ENCODE results near the gene FERMT2. TPM values are rescaled to one million over a fixed set of nuclear protein-coding genes. Genes with fewer than 3 reads are reported as not detected.
A peak's percentile ranks its signal among the peaks of the same experiment; 100 is the strongest.

The FERMT2 gene
- 0.24 and 0.51 TPM in 2 replicates for total RNA-seq

DNA sequence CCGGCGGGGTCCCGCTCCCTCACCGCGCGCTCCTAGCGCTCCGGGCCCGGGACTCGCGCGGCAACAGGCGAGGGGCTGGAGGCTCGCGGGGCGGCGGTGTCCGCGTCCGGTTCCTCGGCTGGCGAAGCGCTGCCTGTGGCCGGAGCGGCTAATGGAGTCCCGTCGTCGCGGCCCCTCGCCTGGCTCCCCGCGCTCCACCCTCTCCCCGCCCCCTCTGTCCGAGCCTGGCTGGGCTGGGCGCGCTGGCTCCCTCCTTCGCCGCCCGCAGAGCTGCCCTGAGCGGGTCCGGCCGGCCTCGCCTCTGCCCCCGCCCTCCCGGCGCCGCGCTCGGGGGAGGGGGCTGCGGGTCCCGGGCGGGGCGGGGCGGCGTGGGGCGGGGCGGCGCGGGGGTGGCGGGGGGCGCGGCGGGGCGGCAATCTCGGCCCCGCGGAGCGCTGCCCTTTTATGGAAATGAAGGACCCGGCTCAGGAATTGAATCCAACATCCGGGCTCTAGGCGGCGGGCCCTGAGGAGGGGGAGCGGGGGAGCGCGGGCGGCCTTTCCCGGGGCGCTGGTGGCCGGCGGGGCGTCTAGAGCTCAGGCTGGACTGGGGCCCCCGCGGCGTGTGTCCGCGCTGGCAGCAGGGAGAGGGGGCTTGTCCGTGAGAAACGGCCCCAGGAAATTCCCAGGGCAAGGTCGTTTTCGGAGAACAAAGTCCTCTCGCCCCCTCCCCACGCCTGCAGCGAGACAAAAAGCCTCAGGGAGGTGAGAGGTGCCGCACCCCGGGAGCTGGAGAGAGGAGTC is at the start of gene FERMT2:
FERMT2 (minus strand) TSS at position 153 of the 783 bp plus-strand sequence. CDS start 482 bp downstream, outside the sequence.
- ChIA-PET CTCF (interaction anchor here (2.3 kb wide), 1 partner anchor 10 kb away, joined by 9 read pairs; no protein-coding TSS in a partner anchor), POLR2A (no interaction called here)
- H3K27me3 Mint-ChIP-seq, result peaks cover 42% of the 10 kb centered on the region
- DNase-seq, result peak; percentile 24
- no peak for TF ChIP-seq CTCF (IDR thresholded peaks at IDR 0.05)
- ATAC-seq (ENCODE audit: low read depth), result peak; percentile 56
- H3K4me3 Mint-ChIP-seq, result peak within 1 kb of the TSS; percentile 84
- no peaks in the 10 kb centered on the region for H3K9me3 Mint-ChIP-seq
- H3K36me3 Mint-ChIP-seq (ENCODE audit: low read depth), result no peaks in the 10 kb centered on the region
- H3K4me1 Mint-ChIP-seq, result peaks cover 21% of the 10 kb centered on the region
- H3K27ac Mint-ChIP-seq, result no peak within 1 kb of the TSS
- intact Hi-C loops (cut with micrococcal nuclease), result loop anchor here (2.0 kb wide), 1 partner anchor 14 kb away; no protein-coding TSS in a partner anchor

GRCh38 chr14:52998376-52999015 is 47.6 kb upstream of the FERMT2 start:
- no peaks in the 10 kb centered on the region for H3K9me3 Mint-ChIP-seq
- no peaks in the 10 kb centered on the region for H3K36me3 Mint-ChIP-seq (ENCODE audit: low read depth)
- intact Hi-C loops (cut with micrococcal nuclease), result no loop called here
- ChIA-PET POLR2A (no interaction called here), CTCF (no interaction called here)
- H3K27ac Mint-ChIP-seq, result no peak overlapping the region
- TF ChIP-seq CTCF (IDR thresholded peaks at IDR 0.05), result no peak
- H3K27me3 Mint-ChIP-seq, result peaks cover 3% of the 10 kb centered on the region
- DNase-seq, result no peak
- no peak overlapping the region for H3K4me3 Mint-ChIP-seq
- no peak for ATAC-seq (ENCODE audit: low read depth)
- no peaks in the 10 kb centered on the region for H3K4me1 Mint-ChIP-seq

DNA sequence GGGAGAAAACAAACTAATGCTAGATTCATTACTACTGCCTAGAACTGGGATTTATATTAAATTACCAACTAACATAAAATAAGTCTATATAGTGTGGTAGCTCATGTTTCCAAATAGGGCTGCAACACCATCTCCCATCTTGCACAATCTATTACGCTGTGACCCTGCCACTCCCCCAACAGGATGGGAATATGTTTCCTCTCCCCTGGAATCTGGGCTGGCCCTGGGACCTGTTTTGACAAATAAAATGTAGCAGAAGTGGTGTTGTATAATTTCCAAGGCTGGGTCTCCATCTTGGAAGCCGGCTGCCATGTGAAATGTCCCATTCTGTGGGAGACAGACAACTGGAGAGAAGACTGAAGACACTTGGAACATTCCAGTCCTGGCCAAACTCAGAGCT is 45.6 kb upstream of the FERMT2 start:
- H3K4me3 Mint-ChIP-seq, result no peak overlapping the region
- ATAC-seq (ENCODE audit: low read depth), result no peak

DNA sequence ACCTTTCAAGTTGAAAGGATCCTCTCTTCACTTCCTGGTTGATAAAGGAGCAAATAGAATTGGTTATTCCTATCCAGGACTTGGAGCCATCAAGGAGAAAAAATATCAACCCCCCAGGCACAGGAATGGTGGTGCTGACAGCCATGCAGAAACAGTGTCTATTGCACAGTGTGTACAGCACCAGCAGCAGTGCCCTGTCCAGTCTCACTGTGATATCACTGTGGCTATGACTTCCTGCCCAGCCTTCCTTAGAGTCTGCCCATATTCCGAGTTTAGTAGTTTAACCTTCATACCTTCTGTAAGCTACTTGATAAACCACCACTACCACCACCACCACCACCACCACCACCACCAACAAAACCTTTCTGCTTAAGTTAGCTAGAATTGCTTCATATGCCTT is 45.1 kb upstream of the FERMT2 start:
- ChIA-PET CTCF (no interaction called here), POLR2A (no interaction called here)
- Mint-ChIP-seq H3K4me3 (no peak overlapping the region), H3K27ac (no peak overlapping the region), H3K4me1 (no peaks in the 10 kb centered on the region), H3K36me3 (ENCODE audit: low read depth) (no peaks in the 10 kb centered on the region), H3K9me3 (no peaks in the 10 kb centered on the region), H3K27me3 (peaks cover 3% of the 10 kb centered on the region)
- ATAC-seq (ENCODE audit: low read depth), result no peak
- intact Hi-C loops (cut with micrococcal nuclease), result no loop called here
- TF ChIP-seq CTCF (IDR thresholded peaks at IDR 0.05), result no peak
- DNase-seq, result no peak

More for the DNA sequence above, 45.6 kb upstream of the FERMT2 start:
- TF ChIP-seq CTCF (IDR thresholded peaks at IDR 0.05), result no peak
- CTCF ChIA-PET, result no interaction called here
- POLR2A ChIA-PET, result no interaction called here
- intact Hi-C loops (cut with micrococcal nuclease), result no loop called here
- no peaks in the 10 kb centered on the region for H3K4me1 Mint-ChIP-seq
- no peak overlapping the region for H3K27ac Mint-ChIP-seq
- H3K9me3 Mint-ChIP-seq, result no peaks in the 10 kb centered on the region
- H3K27me3 Mint-ChIP-seq, result peaks cover 3% of the 10 kb centered on the region
- no peaks in the 10 kb centered on the region for H3K36me3 Mint-ChIP-seq (ENCODE audit: low read depth)
- no peak for DNase-seq

GRCh38 chr14:52992236-52992870 is 41.5 kb upstream of the FERMT2 start:
- Mint-ChIP-seq H3K4me3 (no peak overlapping the region), H3K4me1 (no peaks in the 10 kb centered on the region), H3K27me3 (peaks cover 2% of the 10 kb centered on the region), H3K36me3 (ENCODE audit: low read depth) (no peaks in the 10 kb centered on the region), H3K27ac (no peak overlapping the region), H3K9me3 (no peaks in the 10 kb centered on the region)
- DNase-seq (no peak), ATAC-seq (ENCODE audit: low read depth) (no peak)
- intact Hi-C loops (cut with micrococcal nuclease), result no loop called here
- POLR2A ChIA-PET, result no interaction called here
- CTCF ChIA-PET, result no interaction called here
- no peak for TF ChIP-seq CTCF (IDR thresholded peaks at IDR 0.05)

All from activated B cell treated with CpG ODN at 0.5 μM for 24 hours (primary cell).